ENCODE data around the gene RAB39B. TPM values are rescaled to one million over a fixed set of nuclear protein-coding genes. Genes with fewer than 3 reads are reported as not detected.

RAB39B gene
- total RNA-seq, 1 donor: 0.36 TPM

- Histone ChIP-seq H3K4me1 (ENCODE audit: insufficient read depth, low read length) (peaks cover 6% of the 10 kb centered on the region), H3K4me3 (ENCODE audit: insufficient read depth, low read length) (peak overlapping the region; percentile 86), H3K9me3 (ENCODE audit: low read depth, low read length) (no peaks in the 10 kb centered on the region), H3K4me2 (ENCODE audit: insufficient read depth, low read length) (peak overlapping the region; percentile 89), H2AFZ (ENCODE audit: low read length) (peak overlapping the region; percentile 85), H3K36me3 (ENCODE audit: insufficient read depth, low read length) (peaks cover 6% of the 10 kb centered on the region), H4K20me1 (ENCODE audit: insufficient read depth, low read length) (no peaks in the 10 kb centered on the region), H3K27me3 (ENCODE audit: insufficient read depth, low read length) (no peaks in the 10 kb centered on the region), H3K27ac (ENCODE audit: low read depth, low read length) (peak overlapping the region; percentile 53), H3K79me2 (ENCODE audit: insufficient read depth, low read length) (peaks cover 39% of the 10 kb centered on the region)
- DNase-seq (ENCODE audit: insufficient read length, low spot score, missing footprints): no peak
- TF ChIP-seq CTCF (IDR thresholded peaks at IDR 0.05; ENCODE audit: extremely low read depth, low read depth, low read length): no peak
Observed at GRCh38 chrX:155216940-155217440, 47.3 kb downstream of the RAB39B start.

- Histone ChIP-seq H3K4me1 (ENCODE audit: insufficient read depth, low read length) (peaks cover 6% of the 10 kb centered on the region), H3K4me3 (ENCODE audit: insufficient read depth, low read length) (peak within 1 kb of the TSS; percentile 86), H3K4me2 (ENCODE audit: insufficient read depth, low read length) (peak within 1 kb of the TSS; percentile 89), H4K20me1 (ENCODE audit: insufficient read depth, low read length) (no peaks in the 10 kb centered on the region), H3K36me3 (ENCODE audit: insufficient read depth, low read length) (peaks cover 6% of the 10 kb centered on the region), H3K79me2 (ENCODE audit: insufficient read depth, low read length) (peaks cover 36% of the 10 kb centered on the region), H2AFZ (ENCODE audit: low read length) (peak within 1 kb of the TSS; percentile 99), H3K27ac (ENCODE audit: low read depth, low read length) (peak within 1 kb of the TSS; percentile 74), H3K9me3 (ENCODE audit: low read depth, low read length) (no peaks in the 10 kb centered on the region), H3K27me3 (ENCODE audit: insufficient read depth, low read length) (no peaks in the 10 kb centered on the region)
- peak; percentile 97 for DNase-seq (ENCODE audit: insufficient read length, low spot score, missing footprints)
- TF ChIP-seq CTCF (IDR thresholded peaks at IDR 0.05; ENCODE audit: extremely low read depth, low read depth, low read length): peak; percentile 34
Observed at GRCh38 chrX:155216179-155216939, 47.9 kb downstream of the RAB39B start, which contains the start of gene VBP1. VBP1 (plus strand) TSS chrX:155216460; CDS start chrX:155216483, 23 bp downstream.

- no peaks in the 10 kb centered on the region for H3K27me3 ChIP-seq (ENCODE audit: insufficient read depth, low read length)
- DNase-seq (ENCODE audit: insufficient read length, low spot score, missing footprints): peak; percentile 78
- no peak for TF ChIP-seq CTCF (IDR thresholded peaks at IDR 0.05; ENCODE audit: extremely low read depth, low read depth, low read length)
Observed at GRCh38 chrX:155215443-155216178, 48.7 kb downstream of the RAB39B start.

GRCh38 chrX:155213731-155214130 is 50.6 kb downstream of the RAB39B start:
- H3K79me2 ChIP-seq (ENCODE audit: insufficient read depth, low read length): peaks cover 20% of the 10 kb centered on the region
- H2AFZ ChIP-seq (ENCODE audit: low read length): no peak overlapping the region
- H3K4me2 ChIP-seq (ENCODE audit: insufficient read depth, low read length): no peak overlapping the region
- H3K4me3 ChIP-seq (ENCODE audit: insufficient read depth, low read length): no peak overlapping the region
- H3K27me3 ChIP-seq (ENCODE audit: insufficient read depth, low read length): no peaks in the 10 kb centered on the region
- H4K20me1 ChIP-seq (ENCODE audit: insufficient read depth, low read length): no peaks in the 10 kb centered on the region
- no peaks in the 10 kb centered on the region for H3K36me3 ChIP-seq (ENCODE audit: insufficient read depth, low read length)
- peaks cover 6% of the 10 kb centered on the region for H3K4me1 ChIP-seq (ENCODE audit: insufficient read depth, low read length)
- no peaks in the 10 kb centered on the region for H3K9me3 ChIP-seq (ENCODE audit: low read depth, low read length)
- no peak overlapping the region for H3K27ac ChIP-seq (ENCODE audit: low read depth, low read length)
- no peak for DNase-seq (ENCODE audit: insufficient read length, low spot score, missing footprints)
- TF ChIP-seq CTCF (IDR thresholded peaks at IDR 0.05; ENCODE audit: extremely low read depth, low read depth, low read length): no peak

More at GRCh38 chrX:155215443-155216178, 48.7 kb downstream of the RAB39B start:
- H3K4me1 ChIP-seq (ENCODE audit: insufficient read depth, low read length): peaks cover 6% of the 10 kb centered on the region
- H3K79me2 ChIP-seq (ENCODE audit: insufficient read depth, low read length): peaks cover 34% of the 10 kb centered on the region
- peaks cover 4% of the 10 kb centered on the region for H3K36me3 ChIP-seq (ENCODE audit: insufficient read depth, low read length)
- H2AFZ ChIP-seq (ENCODE audit: low read length): peak overlapping the region; percentile 99
- no peaks in the 10 kb centered on the region for H3K9me3 ChIP-seq (ENCODE audit: low read depth, low read length)
- H4K20me1 ChIP-seq (ENCODE audit: insufficient read depth, low read length): no peaks in the 10 kb centered on the region
- peak overlapping the region; percentile 83 for H3K4me2 ChIP-seq (ENCODE audit: insufficient read depth, low read length)
- H3K4me3 ChIP-seq (ENCODE audit: insufficient read depth, low read length): peak overlapping the region; percentile 86
- H3K27ac ChIP-seq (ENCODE audit: low read depth, low read length): peak overlapping the region; percentile 74
